ENCODE data around the gene UCHL1. TPM values are rescaled to one million over a fixed set of nuclear protein-coding genes. Genes with fewer than 3 reads are reported as not detected.
A peak's percentile ranks its signal among the peaks of the same experiment; 100 is the strongest.

UCHL1 gene
- total RNA-seq, 1 experiment from 2014 or later, result 0.74 TPM

DNA sequence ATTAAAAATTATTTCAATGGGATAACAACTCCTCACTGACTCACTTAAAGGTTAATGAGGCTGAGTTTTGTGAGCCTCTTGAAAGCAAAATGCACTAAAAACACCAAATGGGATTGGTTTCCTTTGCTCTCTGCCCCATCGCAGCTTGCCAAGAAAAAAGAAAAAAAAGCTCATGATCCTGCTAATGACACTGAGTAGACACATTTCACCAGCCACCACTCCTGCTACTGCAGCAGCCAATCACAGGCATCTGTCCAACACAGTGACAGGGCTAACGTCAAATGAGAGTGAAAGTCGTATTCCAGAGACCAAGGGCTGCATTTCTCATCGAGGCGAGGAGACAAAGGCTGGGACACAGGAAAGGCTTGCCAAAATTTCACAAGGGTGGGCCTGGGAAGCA, 47.5 kb upstream of the UCHL1 start:
- no peak for TF ChIP-seq POLR2AphosphoS5 (IDR thresholded peaks at IDR 0.05; ENCODE audit: low read depth, low read length)
- TF ChIP-seq, protein P1, sequence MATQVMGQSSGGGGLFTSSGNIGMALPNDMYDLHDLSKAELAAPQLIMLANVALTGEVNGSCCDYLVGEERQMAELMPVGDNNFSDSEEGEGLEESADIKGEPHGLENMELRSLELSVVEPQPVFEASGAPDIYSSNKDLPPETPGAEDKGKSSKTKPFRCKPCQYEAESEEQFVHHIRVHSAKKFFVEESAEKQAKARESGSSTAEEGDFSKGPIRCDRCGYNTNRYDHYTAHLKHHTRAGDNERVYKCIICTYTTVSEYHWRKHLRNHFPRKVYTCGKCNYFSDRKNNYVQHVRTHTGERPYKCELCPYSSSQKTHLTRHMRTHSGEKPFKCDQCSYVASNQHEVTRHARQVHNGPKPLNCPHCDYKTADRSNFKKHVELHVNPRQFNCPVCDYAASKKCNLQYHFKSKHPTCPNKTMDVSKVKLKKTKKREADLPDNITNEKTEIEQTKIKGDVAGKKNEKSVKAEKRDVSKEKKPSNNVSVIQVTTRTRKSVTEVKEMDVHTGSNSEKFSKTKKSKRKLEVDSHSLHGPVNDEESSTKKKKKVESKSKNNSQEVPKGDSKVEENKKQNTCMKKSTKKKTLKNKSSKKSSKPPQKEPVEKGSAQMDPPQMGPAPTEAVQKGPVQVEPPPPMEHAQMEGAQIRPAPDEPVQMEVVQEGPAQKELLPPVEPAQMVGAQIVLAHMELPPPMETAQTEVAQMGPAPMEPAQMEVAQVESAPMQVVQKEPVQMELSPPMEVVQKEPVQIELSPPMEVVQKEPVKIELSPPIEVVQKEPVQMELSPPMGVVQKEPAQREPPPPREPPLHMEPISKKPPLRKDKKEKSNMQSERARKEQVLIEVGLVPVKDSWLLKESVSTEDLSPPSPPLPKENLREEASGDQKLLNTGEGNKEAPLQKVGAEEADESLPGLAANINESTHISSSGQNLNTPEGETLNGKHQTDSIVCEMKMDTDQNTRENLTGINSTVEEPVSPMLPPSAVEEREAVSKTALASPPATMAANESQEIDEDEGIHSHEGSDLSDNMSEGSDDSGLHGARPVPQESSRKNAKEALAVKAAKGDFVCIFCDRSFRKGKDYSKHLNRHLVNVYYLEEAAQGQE (IDR thresholded peaks at IDR 0.05; ENCODE audit: insufficient read depth in 1 of 2, low read depth in 2 of 2, low read length in 1 of 2), result no peak
- no peak for TF ChIP-seq TCF7L2 (IDR thresholded peaks at IDR 0.05; ENCODE audit: low read depth, low read length)
- TF ChIP-seq, protein P2, sequence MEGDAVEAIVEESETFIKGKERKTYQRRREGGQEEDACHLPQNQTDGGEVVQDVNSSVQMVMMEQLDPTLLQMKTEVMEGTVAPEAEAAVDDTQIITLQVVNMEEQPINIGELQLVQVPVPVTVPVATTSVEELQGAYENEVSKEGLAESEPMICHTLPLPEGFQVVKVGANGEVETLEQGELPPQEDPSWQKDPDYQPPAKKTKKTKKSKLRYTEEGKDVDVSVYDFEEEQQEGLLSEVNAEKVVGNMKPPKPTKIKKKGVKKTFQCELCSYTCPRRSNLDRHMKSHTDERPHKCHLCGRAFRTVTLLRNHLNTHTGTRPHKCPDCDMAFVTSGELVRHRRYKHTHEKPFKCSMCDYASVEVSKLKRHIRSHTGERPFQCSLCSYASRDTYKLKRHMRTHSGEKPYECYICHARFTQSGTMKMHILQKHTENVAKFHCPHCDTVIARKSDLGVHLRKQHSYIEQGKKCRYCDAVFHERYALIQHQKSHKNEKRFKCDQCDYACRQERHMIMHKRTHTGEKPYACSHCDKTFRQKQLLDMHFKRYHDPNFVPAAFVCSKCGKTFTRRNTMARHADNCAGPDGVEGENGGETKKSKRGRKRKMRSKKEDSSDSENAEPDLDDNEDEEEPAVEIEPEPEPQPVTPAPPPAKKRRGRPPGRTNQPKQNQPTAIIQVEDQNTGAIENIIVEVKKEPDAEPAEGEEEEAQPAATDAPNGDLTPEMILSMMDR (IDR thresholded peaks at IDR 0.05), result no peak
- no peak for TF ChIP-seq SIN3A (IDR thresholded peaks at IDR 0.05; ENCODE audit: borderline replicate concordance, insufficient read depth, low read depth, low read length)
- DNase-seq (ENCODE audit: low read depth, low spot score) (no peak), ATAC-seq (no peak)
- H3K9me3 ChIP-seq (ENCODE audit: control insufficient read depth, insufficient read depth, low read depth, low read length), result no peaks in the 10 kb centered on the region
- in situ Hi-C loops (cut with HindIII; ENCODE audit: low pct_unique_long_range_greater_than_20kb, low sequenced_read_pairs), result no loop called here
- H3K36me3 ChIP-seq (ENCODE audit: control insufficient read depth, insufficient read depth, low read length), result peaks cover 4% of the 10 kb centered on the region; the same call in 1 of the 2 replicates
- POLR2A ChIA-PET, result no interaction called here
- CTCF ChIA-PET, result no interaction called here
- intact Hi-C loops (cut with micrococcal nuclease; ENCODE audit: unreplicated experiment), result loop anchor here (10.0 kb wide), 1 partner anchor 64 kb away; no protein-coding TSS in a partner anchor
- H3K4me1 ChIP-seq (ENCODE audit: control insufficient read depth, insufficient read depth, low read length), result peaks cover 41% of the 10 kb centered on the region
- no peaks in the 10 kb centered on the region for H3K27me3 ChIP-seq (ENCODE audit: control insufficient read depth, insufficient read depth, low read length)
- no TSS peak for BruUV-seq (replicated peaks)
- no peak overlapping the region for H3K4me3 ChIP-seq (ENCODE audit: low read depth in 2 of 2, low read length in 2 of 2)
- H3K27ac ChIP-seq (ENCODE audit: low read length), result peak overlapping the region; percentile 62

DNA sequence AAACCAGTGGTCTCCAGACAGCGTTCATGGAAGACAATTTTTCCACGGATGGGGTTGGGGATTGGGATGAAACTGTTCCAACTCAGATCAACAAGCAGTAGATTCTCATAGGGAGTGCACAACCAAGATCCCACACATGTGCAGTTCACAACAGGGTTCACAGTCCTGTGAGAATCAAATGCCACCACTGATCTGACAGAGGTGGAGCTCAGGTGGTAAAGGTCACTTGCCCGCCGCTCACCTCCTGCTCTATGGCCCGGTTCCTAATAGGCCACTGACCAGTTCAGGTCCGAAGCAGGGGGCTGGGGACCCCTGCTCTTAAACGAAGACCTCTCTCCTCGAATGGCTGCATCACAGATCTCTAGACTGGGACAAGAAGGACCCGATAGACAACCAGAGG, 46.8 kb upstream of the UCHL1 start:
- TF ChIP-seq, protein P2 (IDR thresholded peaks at IDR 0.05), result no peak
- no peak for TF ChIP-seq POLR2AphosphoS5 (IDR thresholded peaks at IDR 0.05; ENCODE audit: low read depth, low read length)
- TF ChIP-seq, protein P1 (IDR thresholded peaks at IDR 0.05; ENCODE audit: insufficient read depth in 1 of 2, low read depth in 2 of 2, low read length in 1 of 2), result no peak
- TF ChIP-seq TCF7L2 (IDR thresholded peaks at IDR 0.05; ENCODE audit: low read depth, low read length), result no peak
- no peak for TF ChIP-seq SIN3A (IDR thresholded peaks at IDR 0.05; ENCODE audit: borderline replicate concordance, insufficient read depth, low read depth, low read length)
- peaks cover 4% of the 10 kb centered on the region; the same call in 1 of the 2 replicates for H3K36me3 ChIP-seq (ENCODE audit: control insufficient read depth, insufficient read depth, low read length)
- H3K4me3 ChIP-seq (ENCODE audit: low read depth in 2 of 2, low read length in 2 of 2), result no peak overlapping the region
- intact Hi-C loops (cut with micrococcal nuclease; ENCODE audit: unreplicated experiment) (loop anchor here (5.0 to 10.0 kb wide), 2 partner anchors 65 to 283 kb away; no protein-coding TSS in a partner anchor), in situ Hi-C loops (cut with HindIII; ENCODE audit: low pct_unique_long_range_greater_than_20kb, low sequenced_read_pairs) (no loop called here)
- H3K9me3 ChIP-seq (ENCODE audit: control insufficient read depth, insufficient read depth, low read depth, low read length), result no peaks in the 10 kb centered on the region
- BruUV-seq (replicated peaks), result no TSS peak
- no peaks in the 10 kb centered on the region for H3K27me3 ChIP-seq (ENCODE audit: control insufficient read depth, insufficient read depth, low read length)
- H3K4me1 ChIP-seq (ENCODE audit: control insufficient read depth, insufficient read depth, low read length), result peaks cover 36% of the 10 kb centered on the region
- CTCF ChIA-PET, result no interaction called here
- POLR2A ChIA-PET, result no interaction called here
- peak overlapping the region; percentile 54; the same call in 1 of the 2 replicates for H3K27ac ChIP-seq (ENCODE audit: low read length)
- DNase-seq (ENCODE audit: low read depth, low spot score) (no peak), ATAC-seq (no peak)
